ENCODE results near the gene UBE2G2. TPM values are rescaled to one million over a fixed set of nuclear protein-coding genes. Genes with fewer than 3 reads are reported as not detected.

Gene UBE2G2
- total RNA-seq, 1 experiment from 2014 or later = 212 TPM

GRCh38 chr21:44750675-44751025 is 51.0 kb downstream of the UBE2G2 start:
- CTCF ChIA-PET = no interaction called here
- no TSS peak for BruUV-seq (replicated peaks)
- Histone ChIP-seq H3K27me3 (replicated peaks; ENCODE audit: insufficient read depth, low read depth, low read length, poor library complexity) (no peaks in the 10 kb centered on the region), H3K27ac (ENCODE audit: low read depth, low read length, poor library complexity, severe bottlenecking) (peak overlapping the region; percentile 73), H3K4me3 (ENCODE audit: low read depth, low read length, poor library complexity, severe bottlenecking) (peak overlapping the region; percentile 53), H3K36me3 (ENCODE audit: insufficient read depth, low read length, poor library complexity, severe bottlenecking) (no peaks in the 10 kb centered on the region), H3K4me1 (ENCODE audit: insufficient read depth, low read length, poor library complexity, severe bottlenecking) (peaks cover 46% of the 10 kb centered on the region), H3K9me3 (ENCODE audit: low read depth, low read length, poor library complexity, severe bottlenecking) (no peaks in the 10 kb centered on the region)
- TF ChIP-seq EZH2 (IDR thresholded peaks at IDR 0.05; ENCODE audit: borderline replicate concordance, low read depth, low read length, poor library complexity, severe bottlenecking) (no peak), CTCF (conservative IDR thresholded peaks at IDR 0.05; ENCODE audit: low read depth, low read length) (no peak)
- intact Hi-C loops (cut with micrococcal nuclease; ENCODE audit: unreplicated experiment) = loop anchor here (5.0 kb wide), 1 partner anchor 182 kb away; no protein-coding TSS in a partner anchor
- POLR2A ChIA-PET (ENCODE audit: low non-redundant PET) = no interaction called here
- no peak for DNase-seq (ENCODE audit: low spot score)

GRCh38 chr21:44749759-44750674 is 51.6 kb downstream of the UBE2G2 start:
- peak overlapping the region; percentile 53 for H3K4me3 ChIP-seq (ENCODE audit: low read depth, low read length, poor library complexity, severe bottlenecking)
- no peak for TF ChIP-seq CTCF (conservative IDR thresholded peaks at IDR 0.05; ENCODE audit: low read depth, low read length)
- no peak for TF ChIP-seq EZH2 (IDR thresholded peaks at IDR 0.05; ENCODE audit: borderline replicate concordance, low read depth, low read length, poor library complexity, severe bottlenecking)
- H3K4me1 ChIP-seq (ENCODE audit: insufficient read depth, low read length, poor library complexity, severe bottlenecking) = peaks cover 45% of the 10 kb centered on the region
- H3K27me3 ChIP-seq (replicated peaks; ENCODE audit: insufficient read depth, low read depth, low read length, poor library complexity) = no peaks in the 10 kb centered on the region
- H3K36me3 ChIP-seq (ENCODE audit: insufficient read depth, low read length, poor library complexity, severe bottlenecking) = no peaks in the 10 kb centered on the region
- POLR2A ChIA-PET (ENCODE audit: low non-redundant PET) = no interaction called here
- no TSS peak for BruUV-seq (replicated peaks)
- DNase-seq (ENCODE audit: low spot score) = no peak
- H3K27ac ChIP-seq (ENCODE audit: low read depth, low read length, poor library complexity, severe bottlenecking) = peak overlapping the region; percentile 49
- CTCF ChIA-PET = no interaction called here
- H3K9me3 ChIP-seq (ENCODE audit: low read depth, low read length, poor library complexity, severe bottlenecking) = no peaks in the 10 kb centered on the region
- intact Hi-C loops (cut with micrococcal nuclease; ENCODE audit: unreplicated experiment) = loop anchor here (5.0 kb wide), 1 partner anchor 182 kb away; no protein-coding TSS in a partner anchor

- no peak overlapping the region for H3K4me3 ChIP-seq (ENCODE audit: low read depth, low read length, poor library complexity, severe bottlenecking)
- ChIA-PET POLR2A (ENCODE audit: low non-redundant PET) (no interaction called here), CTCF (no interaction called here)
- intact Hi-C loops (cut with micrococcal nuclease; ENCODE audit: unreplicated experiment) = no loop called here
- no peaks in the 10 kb centered on the region for H3K36me3 ChIP-seq (ENCODE audit: insufficient read depth, low read length, poor library complexity, severe bottlenecking)
- H3K27me3 ChIP-seq (replicated peaks; ENCODE audit: insufficient read depth, low read depth, low read length, poor library complexity) = no peaks in the 10 kb centered on the region
- DNase-seq (ENCODE audit: low spot score) = no peak
- TF ChIP-seq EZH2 (IDR thresholded peaks at IDR 0.05; ENCODE audit: borderline replicate concordance, low read depth, low read length, poor library complexity, severe bottlenecking) (no peak), CTCF (conservative IDR thresholded peaks at IDR 0.05; ENCODE audit: low read depth, low read length) (no peak)
- no peaks in the 10 kb centered on the region for H3K9me3 ChIP-seq (ENCODE audit: low read depth, low read length, poor library complexity, severe bottlenecking)
- BruUV-seq (replicated peaks) = no TSS peak
- H3K4me1 ChIP-seq (ENCODE audit: insufficient read depth, low read length, poor library complexity, severe bottlenecking) = peaks cover 38% of the 10 kb centered on the region
- peak overlapping the region; percentile 49 for H3K27ac ChIP-seq (ENCODE audit: low read depth, low read length, poor library complexity, severe bottlenecking)
These were observed 52.4 kb downstream of the UBE2G2 start for GRCh38 chr21:44749116-44749758.

Data from A673 (cell line).